H9 (cell line): Measurements from ENCODE around the gene ELFN2. TPM values are rescaled to one million over a fixed set of nuclear protein-coding genes. Genes with fewer than 3 reads are reported as not detected.

Experiments used
- DNase-seq: peaks from one replicate; pipeline ENCODE4 v3.0.0-alpha.2; 2017
- H2AFZ ChIP-seq: one replicate; pipeline ENCODE4 v1.6.1; 2013; ENCODE audit warnings: mild to moderate bottlenecking, low read length, control low read depth, moderate library complexity
- H2AK5ac ChIP-seq: 2 replicates; pipeline ENCODE4 v1.6.1; 2013; ENCODE audit warnings: low read length, control low read depth, mixed read lengths; ENCODE audit not compliant: insufficient read length
- H2BK120ac ChIP-seq: one replicate; pipeline ENCODE4 v1.6.1; 2013; ENCODE audit warnings: low read depth, mild to moderate bottlenecking, low read length, control low read depth, inconsistent platforms; ENCODE audit not compliant: poor library complexity, severe bottlenecking
- H2BK12ac ChIP-seq: 2 replicates; pipeline ENCODE4 v1.6.1; 2013; ENCODE audit warnings: low read length, control low read depth, mixed read lengths, low read depth; ENCODE audit not compliant: insufficient read length
- H2BK15ac ChIP-seq: 2 replicates; pipeline ENCODE4 v1.6.1; 2013; ENCODE audit warnings: low read depth, low read length, control low read depth
- H2BK20ac ChIP-seq: one replicate; pipeline ENCODE4 v1.6.1; 2013; ENCODE audit warnings: low read depth, mild to moderate bottlenecking, low read length, control low read depth, inconsistent platforms; ENCODE audit not compliant: poor library complexity, severe bottlenecking
- H2BK5ac ChIP-seq: 2 replicates; pipeline ENCODE4 v1.6.1; 2013; ENCODE audit warnings: low read length, control low read depth, mixed read lengths; ENCODE audit not compliant: insufficient read length
- H3K14ac ChIP-seq: 2 replicates; pipeline ENCODE4 v1.6.1; 2013; ENCODE audit warnings: low read length, control low read depth; ENCODE audit not compliant: insufficient read depth
- H3K18ac ChIP-seq: 2 replicates; pipeline ENCODE4 v1.6.1; 2013; ENCODE audit warnings: low read depth, mild to moderate bottlenecking, mixed read lengths, low read length, control low read depth; ENCODE audit not compliant: insufficient read length
- H3K23ac ChIP-seq: 2 replicates; pipeline ENCODE4 v1.6.1; 2013; ENCODE audit warnings: low read length, control low read depth, mixed read lengths, low read depth; ENCODE audit not compliant: insufficient read length
- H3K23me2 ChIP-seq: 2 replicates; pipeline ENCODE4 v1.6.1; 2013; ENCODE audit warnings: low read depth, mild to moderate bottlenecking, mixed read lengths, low read length, control low read depth; ENCODE audit not compliant: insufficient read length, poor library complexity, severe bottlenecking
- H3K27ac ChIP-seq: 2 replicates; pipeline ENCODE4 v1.5.1; 2013; ENCODE audit warnings: low read length, control low read depth, mixed read lengths, low read depth; ENCODE audit not compliant: insufficient read length
- H3K27me3 ChIP-seq: 2 replicates; pipeline ENCODE4 v1.6.1; 2013; ENCODE audit warnings: low read length, control low read depth, inconsistent platforms; ENCODE audit not compliant: insufficient read depth
- H3K4ac ChIP-seq: 2 replicates; pipeline ENCODE4 v1.6.1; 2013; ENCODE audit warnings: low read depth, mild to moderate bottlenecking, control low read depth, inconsistent platforms, low read length, moderate library complexity
- H3K4me1 ChIP-seq: 2 replicates; pipeline ENCODE4 v1.6.1; 2013; ENCODE audit warnings: low read length, control low read depth, inconsistent platforms; ENCODE audit not compliant: insufficient read depth
- H3K4me2 ChIP-seq: 2 replicates; pipeline ENCODE4 v1.6.1; 2013; ENCODE audit warnings: low read length, control low read depth, mixed read lengths; ENCODE audit not compliant: insufficient read length, insufficient read depth
- H3K56ac ChIP-seq: 2 replicates; pipeline ENCODE4 v1.6.1; 2013; ENCODE audit warnings: low read depth, mild to moderate bottlenecking, mixed read lengths, low read length, control low read depth; ENCODE audit not compliant: insufficient read length
- H3K79me1 ChIP-seq: 2 replicates; pipeline ENCODE4 v1.6.1; 2013; ENCODE audit warnings: low read depth, mild to moderate bottlenecking, moderate library complexity, low read length, control low read depth, inconsistent platforms; ENCODE audit not compliant: insufficient read depth, poor library complexity, severe bottlenecking
- H3K79me2 ChIP-seq: 2 replicates; pipeline ENCODE4 v1.6.1; 2013; ENCODE audit warnings: low read length, control low read depth, inconsistent platforms; ENCODE audit not compliant: insufficient read depth
- H3K9ac ChIP-seq: 2 replicates; pipeline ENCODE4 v1.6.1; 2013; ENCODE audit warnings: low read length, control low read depth, mixed read lengths; ENCODE audit not compliant: insufficient read length; ENCODE audit errors: extremely low read depth
- H3K9me3 ChIP-seq: one replicate; pipeline ENCODE4 v1.6.1; 2013; ENCODE audit warnings: low read depth, low read length, inconsistent platforms; ENCODE audit not compliant: control insufficient read depth
- H3T11ph ChIP-seq: one replicate; pipeline ENCODE4 v1.6.1; 2013; ENCODE audit warnings: mild to moderate bottlenecking, low read length, control low read depth, inconsistent platforms
- H4K20me1 ChIP-seq: one replicate; pipeline ENCODE4 v1.6.1; 2013; ENCODE audit not compliant: control insufficient read depth, insufficient read length, insufficient read depth
- H4K5ac ChIP-seq: 2 replicates; pipeline ENCODE4 v1.6.1; 2013; ENCODE audit warnings: low read depth, mild to moderate bottlenecking, mixed read lengths, low read length, control low read depth; ENCODE audit not compliant: insufficient read length
- H4K8ac ChIP-seq: replicated peaks from 2 replicates; pipeline ENCODE4 v1.6.1; 2013; ENCODE audit warnings: low read length, control low read depth, mixed read lengths, low read depth; ENCODE audit not compliant: insufficient read length
- H4K91ac ChIP-seq: 2 replicates; pipeline ENCODE4 v1.6.1; 2013; ENCODE audit warnings: low read depth, mild to moderate bottlenecking, moderate library complexity, mixed read lengths, low read length, control low read depth; ENCODE audit not compliant: insufficient read length
- H3K27ac Mint-ChIP-seq, 3 experiments: 2 replicates in 2 of 3; 3 replicates in 1 of 3; pipeline ENCODE4 v1.8.0; 2020 to 2021; ENCODE audit warnings: mixed read lengths in 3 of 3, mild to moderate bottlenecking in 1 of 3, moderate library complexity in 1 of 3
- H3K27me3 Mint-ChIP-seq: 2 replicates; pipeline ENCODE4 v1.8.0; 2021; ENCODE audit warnings: low read depth, mild to moderate bottlenecking, moderate library complexity, mixed read lengths
- H3K36me3 Mint-ChIP-seq, 3 experiments: 2 replicates in 2 of 3; 3 replicates in 1 of 3; pipeline ENCODE4 v1.8.0; 2020 to 2021; ENCODE audit warnings: low read depth in 3 of 3, mixed read lengths in 3 of 3; ENCODE audit not compliant: insufficient read depth in 1 of 3
- H3K4me1 Mint-ChIP-seq, 2 experiments: 2 replicates each; pipeline ENCODE4 v1.8.0; 2020; ENCODE audit warnings: mixed read lengths in 2 of 2
- H3K4me3 Mint-ChIP-seq, 2 experiments: 2 replicates in 1 of 2; 3 replicates in 1 of 2; pipeline ENCODE4 v1.8.0; 2020 to 2021; ENCODE audit warnings: mild to moderate bottlenecking in 2 of 2, mixed read lengths in 2 of 2, moderate library complexity in 1 of 2
- H3K9me3 Mint-ChIP-seq, 2 experiments: 2 replicates in 1 of 2; 3 replicates in 1 of 2; pipeline ENCODE4 v1.8.0; 2020; ENCODE audit warnings: mild to moderate bottlenecking in 2 of 2, mixed read lengths in 2 of 2, moderate library complexity in 1 of 2
- WGBS: extraction: QIAGEN DNeasy Blood & Tissue Kit; methylation state at CpG from one replicate; pipeline ENCODE4 v1.1.7; 2013; ENCODE audit warnings: missing lambda C conversion rate, low lambda C conversion rate, mixed read lengths; ENCODE audit not compliant: insufficient read length; ENCODE audit errors: extremely low coverage; 5-methylcytosine and 5-hydroxymethylcytosine counted together
- total RNA-seq: library from RNA; stranded (reverse); gene quantifications from 2 replicates; pipeline ENCODE4 v1.2.1, GENCODE V29; 2021
- TF ChIP-seq, protein P1 (sequence below): fragments of 200-600 bp; sonication (generic); conservative IDR thresholded peaks from 3 replicates; pipeline ENCODE4 v1.8.0; 2021; ENCODE audit warnings: antibody characterized with exemption, mild to moderate bottlenecking

Gene ELFN2
- total RNA-seq, 1 experiment from 2014 or later: 0.70 TPM

DNA sequence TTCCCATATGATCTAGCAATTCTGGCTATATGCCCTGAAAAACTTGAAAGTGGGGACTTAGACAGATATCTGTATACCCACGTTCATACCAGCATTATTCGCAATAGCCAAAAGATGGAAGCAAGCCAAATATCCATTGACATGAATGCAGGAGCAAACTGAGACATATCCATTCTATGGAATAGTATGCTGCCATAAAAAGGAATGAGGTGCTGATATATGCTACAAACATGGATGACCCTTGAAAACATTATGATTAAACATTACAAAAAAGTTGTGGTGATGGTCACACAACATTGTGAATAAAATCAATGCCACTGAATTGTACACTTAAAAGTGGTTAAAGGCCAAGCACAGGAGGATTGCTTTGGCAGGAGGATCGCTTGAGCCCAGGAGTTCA, 33.4 kb upstream of the ELFN2 start:
- peaks cover 22% of the 10 kb centered on the region for H3K27me3 Mint-ChIP-seq
- no CpG with 5 or more reads among the region's 3 CpGs for WGBS

More for the DNA sequence above, 33.4 kb upstream of the ELFN2 start:
- Histone ChIP-seq H3K18ac (no peak overlapping the region), H4K5ac (no peak overlapping the region), H2BK120ac (no peak overlapping the region), H3K4me2 (no peak overlapping the region), H3K27ac (no peak overlapping the region), H2BK20ac (no peak overlapping the region), H3K14ac (no peak overlapping the region), H3K23me2 (no peaks in the 10 kb centered on the region), H2BK15ac (no peak overlapping the region), H3K79me1 (no peaks in the 10 kb centered on the region), H4K8ac (no peak overlapping the region), H3K4ac (no peak overlapping the region), H3K27me3 (no peaks in the 10 kb centered on the region), H3K9ac (no peak overlapping the region), H3K9me3 (no peaks in the 10 kb centered on the region), H4K91ac (no peak overlapping the region), H3K4me1 (no peaks in the 10 kb centered on the region), H3K56ac (no peak overlapping the region), H2AK5ac (no peak overlapping the region), H3K79me2 (no peaks in the 10 kb centered on the region), H2AFZ (no peak overlapping the region), H3T11ph (no peak overlapping the region), H4K20me1 (no peaks in the 10 kb centered on the region), H2BK12ac (no peak overlapping the region), H2BK5ac (no peak overlapping the region), H3K23ac (no peak overlapping the region)
- Mint-ChIP-seq H3K4me1 (peaks cover 6 to 35% of the 10 kb centered on the region in 2 experiments), H3K27ac (no peak overlapping the region), H3K36me3 (no peaks in the 10 kb centered on the region), H3K4me3 (no peak overlapping the region), H3K9me3 (no peaks in the 10 kb centered on the region; a peak in 1 of 5 replicates)
- DNase-seq: no peak
- TF ChIP-seq, protein P1, sequence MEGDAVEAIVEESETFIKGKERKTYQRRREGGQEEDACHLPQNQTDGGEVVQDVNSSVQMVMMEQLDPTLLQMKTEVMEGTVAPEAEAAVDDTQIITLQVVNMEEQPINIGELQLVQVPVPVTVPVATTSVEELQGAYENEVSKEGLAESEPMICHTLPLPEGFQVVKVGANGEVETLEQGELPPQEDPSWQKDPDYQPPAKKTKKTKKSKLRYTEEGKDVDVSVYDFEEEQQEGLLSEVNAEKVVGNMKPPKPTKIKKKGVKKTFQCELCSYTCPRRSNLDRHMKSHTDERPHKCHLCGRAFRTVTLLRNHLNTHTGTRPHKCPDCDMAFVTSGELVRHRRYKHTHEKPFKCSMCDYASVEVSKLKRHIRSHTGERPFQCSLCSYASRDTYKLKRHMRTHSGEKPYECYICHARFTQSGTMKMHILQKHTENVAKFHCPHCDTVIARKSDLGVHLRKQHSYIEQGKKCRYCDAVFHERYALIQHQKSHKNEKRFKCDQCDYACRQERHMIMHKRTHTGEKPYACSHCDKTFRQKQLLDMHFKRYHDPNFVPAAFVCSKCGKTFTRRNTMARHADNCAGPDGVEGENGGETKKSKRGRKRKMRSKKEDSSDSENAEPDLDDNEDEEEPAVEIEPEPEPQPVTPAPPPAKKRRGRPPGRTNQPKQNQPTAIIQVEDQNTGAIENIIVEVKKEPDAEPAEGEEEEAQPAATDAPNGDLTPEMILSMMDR: no peak
